ENCODE measurements around the gene RBM26. TPM values are rescaled to one million over a fixed set of nuclear protein-coding genes. Genes with fewer than 3 reads are reported as not detected.

RBM26 gene
- total RNA-seq, 4 donors from 2014 or later: 19.8 to 29.9 (median 21.3) TPM

DNA sequence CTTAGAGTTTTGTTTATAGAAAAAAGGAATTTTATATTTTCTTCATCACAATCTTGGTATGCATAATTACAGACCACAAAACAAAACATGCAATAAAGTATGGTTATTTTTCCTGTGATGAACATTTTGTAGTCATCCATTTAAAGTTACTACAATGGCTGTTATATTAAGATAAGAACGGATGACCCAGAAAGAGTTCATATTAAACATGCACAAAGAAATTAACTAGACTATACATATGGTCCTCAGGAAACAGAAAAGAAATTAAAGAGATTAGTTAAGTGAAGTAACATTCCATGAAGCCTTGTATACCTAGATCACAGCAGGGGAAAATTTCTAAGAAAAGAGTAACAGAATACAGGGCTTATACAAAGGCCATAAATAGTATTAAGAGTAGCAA lies 36.8 kb downstream of the RBM26 start:
- no peak for TF ChIP-seq CTCF (IDR thresholded peaks at IDR 0.05)
- TF ChIP-seq POLR2A (IDR thresholded peaks at IDR 0.05; ENCODE audit: low read depth): no peak
- TF ChIP-seq EP300 (IDR thresholded peaks at IDR 0.05): no peak
- no peak for TF ChIP-seq POLR2AphosphoS5 (IDR thresholded peaks at IDR 0.05)
- intact Hi-C loops (cut with DNase I): no loop called here
- DNase-seq (ENCODE audit: extremely low spot score): no peak
- Histone ChIP-seq H3K27me3 (no peaks in the 10 kb centered on the region), H3K4me1 (no peaks in the 10 kb centered on the region), H3K27ac (replicated peaks in 1 of 4) (no peak overlapping the region), H3K4me3 (no peak overlapping the region), H3K36me3 (peaks cover 37 to 84% (median 56%) of the 10 kb centered on the region in 4 donors), H3K9me3 (no peaks in the 10 kb centered on the region)
- WGBS: 86% methylated on average over 1 of the region's 1 CpG

GRCh38 chr13:79365981-79366380 lies 40.1 kb downstream of the RBM26 start:
- H3K4me3 ChIP-seq: no peak overlapping the region
- 79% methylated on average over 2 of the region's 2 CpGs for WGBS
- no peak for DNase-seq (ENCODE audit: extremely low spot score)
- intact Hi-C loops (cut with DNase I): no loop called here
- H3K36me3 ChIP-seq: peaks cover 28 to 93% (median 55%) of the 10 kb centered on the region in 4 donors
- H3K9me3 ChIP-seq: no peaks in the 10 kb centered on the region
- no peaks in the 10 kb centered on the region for H3K4me1 ChIP-seq
- no peaks in the 10 kb centered on the region for H3K27me3 ChIP-seq
- no peak overlapping the region for H3K27ac ChIP-seq (replicated peaks in 1 of 4)
- TF ChIP-seq EP300 (IDR thresholded peaks at IDR 0.05): no peak
- no peak for TF ChIP-seq POLR2A (IDR thresholded peaks at IDR 0.05; ENCODE audit: low read depth)
- TF ChIP-seq CTCF (IDR thresholded peaks at IDR 0.05): no peak
- no peak for TF ChIP-seq POLR2AphosphoS5 (IDR thresholded peaks at IDR 0.05)

DNA sequence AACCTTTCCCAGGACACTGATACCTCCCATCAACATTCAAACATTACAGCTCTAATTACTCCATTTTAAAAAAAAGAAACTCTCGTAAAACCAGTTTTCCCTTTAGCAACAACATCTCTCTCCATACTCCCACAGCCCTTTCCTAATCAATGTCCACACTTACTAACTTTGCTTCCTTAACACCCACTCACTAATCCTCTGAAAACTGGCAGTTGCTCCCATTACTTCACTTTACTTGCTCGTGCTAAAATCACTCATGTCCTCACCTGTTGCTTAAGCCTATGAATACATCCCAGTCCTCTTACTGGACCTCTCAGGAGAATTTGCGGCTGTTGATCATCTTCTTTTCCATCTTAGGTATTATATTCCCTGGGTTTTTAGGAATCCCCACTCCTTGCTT lies 44.8 kb downstream of the RBM26 start:
- intact Hi-C loops (cut with DNase I): no loop called here
- no peaks in the 10 kb centered on the region for H3K27me3 ChIP-seq
- no peaks in the 10 kb centered on the region for H3K9me3 ChIP-seq
- H3K27ac ChIP-seq (replicated peaks in 1 of 4): no peak overlapping the region
- peaks cover 19 to 88% (median 39%) of the 10 kb centered on the region in 4 donors for H3K36me3 ChIP-seq
- DNase-seq (ENCODE audit: extremely low spot score): no peak
- no peak for TF ChIP-seq POLR2AphosphoS5 (IDR thresholded peaks at IDR 0.05)
- no peak for TF ChIP-seq CTCF (IDR thresholded peaks at IDR 0.05)
- TF ChIP-seq EP300 (IDR thresholded peaks at IDR 0.05): no peak
- TF ChIP-seq POLR2A (IDR thresholded peaks at IDR 0.05; ENCODE audit: low read depth): no peak
- no peaks in the 10 kb centered on the region for H3K4me1 ChIP-seq
- WGBS: 91% methylated on average over 3 of the region's 3 CpGs
- no peak overlapping the region for H3K4me3 ChIP-seq

GRCh38 chr13:79360095-79360494 lies 46.0 kb downstream of the RBM26 start:
- H3K27ac ChIP-seq (replicated peaks in 1 of 4): no peak overlapping the region
- WGBS: 83% methylated on average over 1 of the region's 1 CpG
- intact Hi-C loops (cut with DNase I): no loop called here
- peaks cover 15 to 87% (median 37%) of the 10 kb centered on the region in 4 donors for H3K36me3 ChIP-seq
- no peaks in the 10 kb centered on the region for H3K9me3 ChIP-seq
- H3K27me3 ChIP-seq: no peaks in the 10 kb centered on the region
- H3K4me3 ChIP-seq: no peak overlapping the region
- no peak for DNase-seq (ENCODE audit: extremely low spot score)
- no peak for TF ChIP-seq POLR2A (IDR thresholded peaks at IDR 0.05; ENCODE audit: low read depth)
- TF ChIP-seq POLR2AphosphoS5 (IDR thresholded peaks at IDR 0.05): no peak
- no peak for TF ChIP-seq CTCF (IDR thresholded peaks at IDR 0.05)
- no peak for TF ChIP-seq EP300 (IDR thresholded peaks at IDR 0.05)
- no peaks in the 10 kb centered on the region for H3K4me1 ChIP-seq

GRCh38 chr13:79359064-79359463 lies 47.0 kb downstream of the RBM26 start:
- Histone ChIP-seq H3K36me3 (peaks cover 11 to 87% (median 42%) of the 10 kb centered on the region in 4 donors), H3K27me3 (no peaks in the 10 kb centered on the region), H3K9me3 (no peaks in the 10 kb centered on the region), H3K27ac (replicated peaks in 1 of 4) (no peak overlapping the region), H3K4me3 (no peak overlapping the region), H3K4me1 (no peaks in the 10 kb centered on the region)
- TF ChIP-seq CTCF (IDR thresholded peaks at IDR 0.05) (no peak), POLR2A (IDR thresholded peaks at IDR 0.05; ENCODE audit: low read depth) (no peak), EP300 (IDR thresholded peaks at IDR 0.05) (no peak), POLR2AphosphoS5 (IDR thresholded peaks at IDR 0.05) (no peak)
- DNase-seq (ENCODE audit: extremely low spot score): no peak
- intact Hi-C loops (cut with DNase I): no loop called here
